NT2/D1 (cell line): Measurements from ENCODE around the gene HIP1.

ENCODE experiments used
- YY1 ChIP-seq: IDR thresholded peaks from 2 replicates; pipeline ENCODE4 v1.6.1; 2011; ENCODE audit not compliant: insufficient read length, insufficient read depth
- ZNF274 ChIP-seq: IDR thresholded peaks from 2 replicates; pipeline ENCODE4 v1.6.1; 2011; ENCODE audit warnings: mild to moderate bottlenecking, low read depth, low read length

- TF ChIP-seq YY1 (no peak), ZNF274 (no peak)
These were observed 38.7 kb downstream of the HIP1 start for GRCh38 chr7:75699993-75700392.
